HPDE6-E6E7 (cell line): ENCODE results near the gene RPS6KA5.
"Not testable (repeated sequence)": the region's sequence is repeated elsewhere in the genome, so short reads cannot be mapped to it uniquely, and the experiment has no call there.

ENCODE experiments used
- DNase-seq: peaks from one replicate; pipeline ENCODE4 v3.0.0; 2011; ENCODE audit warnings: missing footprints; ENCODE audit errors: extremely low spot score

RPS6KA5 gene

DNA sequence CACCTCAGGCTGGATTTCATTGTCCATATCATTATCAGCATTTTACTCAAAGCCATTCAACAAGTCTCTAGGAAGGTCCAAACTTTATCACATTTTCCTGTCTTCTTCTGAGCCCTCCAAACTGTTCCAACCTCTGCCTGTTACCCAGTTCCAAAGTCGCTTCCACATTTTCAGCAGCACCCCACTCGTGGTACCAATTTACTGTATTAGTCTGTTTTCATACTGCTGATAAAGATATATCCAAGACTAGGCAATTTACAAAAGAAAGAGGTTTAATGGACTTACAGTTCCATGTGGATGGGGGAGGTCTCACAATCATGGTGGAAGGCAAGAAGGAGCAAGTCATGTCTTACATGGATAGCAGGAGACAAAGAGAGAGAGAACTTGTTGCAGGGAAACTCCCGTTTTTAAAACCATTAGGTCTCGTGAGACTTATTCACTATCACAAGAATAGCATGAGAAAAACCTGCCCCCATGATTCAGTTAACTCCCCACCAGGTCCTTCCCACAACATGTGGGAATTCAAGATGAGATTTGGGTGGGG lies 121.1 kb downstream of the RPS6KA5 start:
- DNase-seq: not testable (repeated sequence)

DNA sequence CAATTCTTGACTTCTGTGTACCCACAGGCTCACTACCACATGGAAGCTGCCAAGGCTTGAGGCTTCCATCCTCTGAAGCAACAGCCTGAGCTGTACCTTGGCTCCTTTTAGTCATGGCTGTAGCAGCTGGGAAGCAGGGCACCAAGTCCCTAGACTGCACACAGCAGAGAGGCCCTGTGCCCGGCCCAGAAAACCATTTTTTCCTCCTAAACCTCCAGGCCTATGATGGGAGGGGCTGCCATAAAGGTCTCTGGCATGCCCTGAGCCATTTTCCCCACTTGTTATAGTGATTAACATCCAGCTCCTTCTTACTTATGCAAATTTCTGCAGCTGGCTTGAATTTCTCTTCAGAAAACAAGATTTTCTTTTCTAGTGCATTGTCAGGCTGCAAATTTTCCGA lies 121.8 kb downstream of the RPS6KA5 start:
- no peak for DNase-seq

DNA sequence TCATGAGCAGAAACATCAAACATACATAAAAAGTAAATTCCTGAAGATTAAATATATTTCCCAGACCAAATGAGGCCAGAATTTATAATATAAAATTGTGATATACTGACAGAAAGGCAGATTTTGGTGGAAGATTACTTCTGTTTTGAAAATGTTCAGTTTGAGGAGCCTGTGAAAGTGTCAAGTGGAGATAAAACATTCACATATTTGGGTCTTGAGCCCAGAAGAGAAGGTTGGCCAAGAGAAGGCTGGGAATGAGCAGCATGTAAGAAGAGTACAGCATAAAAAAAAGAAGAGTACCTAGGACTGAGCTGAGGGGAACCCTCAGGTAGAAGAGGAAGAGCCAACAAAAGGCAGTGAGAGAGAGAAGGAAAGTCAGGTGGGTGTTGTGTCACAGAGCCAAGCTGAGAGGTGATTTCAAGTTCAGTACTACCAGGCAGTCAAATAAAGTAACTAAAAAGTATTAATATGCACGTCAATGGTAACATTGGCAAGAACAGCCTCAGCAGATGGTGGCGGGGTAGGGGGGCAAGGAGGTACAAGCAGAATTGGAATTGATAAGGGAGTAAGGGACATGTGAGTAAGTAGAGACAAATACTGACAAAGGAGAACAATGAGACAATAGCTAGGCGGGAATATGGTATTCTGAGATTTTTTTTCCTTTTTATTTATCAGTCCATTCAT lies 123.5 kb downstream of the RPS6KA5 start:
- DNase-seq: no peak

DNA sequence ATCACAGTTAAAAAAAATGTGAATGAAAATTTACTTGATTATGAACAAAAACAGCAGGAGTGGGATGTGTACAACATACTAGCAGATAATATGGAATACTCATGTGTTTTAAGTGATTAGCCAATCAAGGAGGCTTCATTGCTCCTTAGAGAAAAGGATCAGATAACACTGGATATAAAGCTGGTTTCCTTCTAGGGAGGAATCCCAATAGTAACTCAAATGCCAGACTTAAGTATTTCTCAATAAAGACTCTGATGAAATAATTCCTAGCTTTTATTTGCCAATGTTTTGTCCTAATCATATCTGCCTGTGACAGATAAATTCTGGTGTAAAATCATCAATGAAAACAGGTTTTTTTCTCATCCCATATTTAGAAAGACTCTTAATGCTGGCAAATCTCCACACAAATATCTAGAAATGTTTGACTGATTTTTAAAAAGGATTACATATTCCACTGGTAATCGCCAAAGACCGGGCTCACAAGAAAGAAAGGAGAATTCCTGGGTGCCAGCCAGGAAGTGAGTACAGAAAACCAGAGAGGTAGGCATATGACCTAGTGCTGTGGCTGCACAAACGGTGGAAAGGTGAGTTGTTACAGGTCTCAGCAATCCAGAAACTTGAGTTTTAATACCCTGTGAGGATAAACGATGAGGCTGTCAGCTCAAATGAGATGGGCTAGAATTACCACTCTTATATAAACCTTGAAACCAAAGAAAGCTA lies 135.7 kb downstream of the RPS6KA5 start:
- no peak for DNase-seq

DNA sequence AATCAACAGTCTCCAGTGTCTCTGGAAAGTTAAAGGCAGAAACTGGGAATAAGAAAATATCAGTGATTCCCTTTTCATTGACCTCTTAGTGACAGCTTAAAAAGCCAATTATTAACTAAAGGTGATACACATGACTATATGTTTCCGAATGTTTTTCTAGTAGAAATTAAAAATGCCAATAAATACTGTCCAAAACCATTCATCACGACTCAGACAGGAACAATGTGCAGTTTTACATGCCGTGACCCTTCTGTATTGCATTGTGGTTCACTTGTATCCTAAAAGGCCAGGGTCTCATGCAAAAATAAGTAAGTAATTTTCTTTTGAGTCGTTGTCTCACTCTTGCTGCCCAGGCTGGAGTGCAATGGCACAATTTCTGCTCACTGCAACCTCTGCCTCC lies 138.3 kb downstream of the RPS6KA5 start:
- no peak for DNase-seq

DNA sequence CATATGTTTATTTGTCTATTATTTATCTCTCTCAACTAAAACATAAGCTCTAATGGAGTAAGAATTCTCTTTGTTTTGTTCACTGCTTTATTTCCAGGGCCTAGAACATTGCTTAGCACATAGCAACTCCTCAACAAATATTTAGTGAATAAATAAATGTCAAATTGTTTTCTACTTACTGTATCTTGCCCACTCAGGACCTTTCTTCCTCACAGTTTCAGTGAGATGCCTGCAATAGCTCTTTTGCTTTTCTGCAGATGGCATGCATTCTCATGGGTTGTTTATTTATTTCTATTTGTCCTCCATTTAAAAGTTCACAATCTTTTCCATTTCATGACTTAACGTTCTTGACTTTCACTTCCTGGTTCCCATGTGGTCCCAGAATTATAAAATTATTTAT lies 149.3 kb downstream of the RPS6KA5 start:
- DNase-seq: no peak

DNA sequence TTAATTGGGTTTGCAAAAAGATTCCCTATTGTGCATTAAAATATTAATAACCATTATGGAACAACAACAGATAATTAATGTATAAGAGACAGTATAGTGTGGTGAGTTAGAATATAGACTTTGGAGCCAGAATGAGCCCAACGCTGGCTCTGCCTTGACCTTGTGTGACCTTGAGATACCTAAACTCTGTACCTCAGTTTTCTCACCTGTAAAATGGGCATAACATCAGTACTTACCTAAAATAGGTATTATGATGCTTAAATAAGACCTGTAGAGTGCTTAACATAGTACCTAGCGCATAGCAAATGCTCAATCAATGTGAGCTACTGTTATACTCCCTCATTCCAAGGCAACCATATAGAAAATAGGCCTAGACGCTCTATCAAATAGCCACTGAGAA lies 153.3 kb downstream of the RPS6KA5 start:
- no peak for DNase-seq

DNA sequence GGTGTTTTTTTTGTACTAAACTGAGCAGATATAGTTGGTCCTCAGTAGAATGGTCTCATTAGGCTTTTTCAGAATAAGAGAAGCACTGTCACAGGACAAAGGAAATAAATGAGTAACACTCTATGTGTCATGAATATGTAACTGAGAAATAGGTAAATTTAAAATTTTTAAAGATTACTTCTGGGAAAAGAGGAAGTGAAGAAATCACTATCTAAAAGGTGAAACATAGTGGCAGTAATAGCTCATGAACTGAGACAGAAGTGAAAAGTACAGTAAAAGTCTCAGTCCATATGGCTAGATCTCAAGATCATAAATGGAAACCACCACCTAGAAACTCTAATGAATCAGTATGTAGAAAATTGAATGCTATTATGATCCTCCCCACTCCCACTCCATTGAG lies 154.9 kb downstream of the RPS6KA5 start:
- DNase-seq: no peak

DNA sequence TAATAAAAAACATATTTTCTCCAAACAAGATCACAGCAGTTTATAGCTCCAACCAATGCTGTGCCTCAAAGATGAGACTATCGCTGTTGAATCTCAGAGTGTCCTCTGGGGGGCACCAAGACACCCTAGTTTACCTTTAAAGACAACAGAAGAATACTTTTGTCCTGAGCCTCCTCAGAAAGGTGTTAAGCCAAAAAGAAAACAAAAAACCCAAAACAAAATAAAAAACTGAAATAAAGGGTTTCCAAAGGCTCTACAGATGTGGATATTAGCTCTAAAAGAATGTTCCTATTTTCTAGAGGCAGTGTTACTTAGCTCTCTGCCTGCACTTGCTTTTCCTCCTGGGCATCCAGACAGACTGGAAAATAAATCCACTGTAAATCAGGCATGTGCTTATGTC lies 157.3 kb downstream of the RPS6KA5 start:
- peak; percentile 73 for DNase-seq

DNA sequence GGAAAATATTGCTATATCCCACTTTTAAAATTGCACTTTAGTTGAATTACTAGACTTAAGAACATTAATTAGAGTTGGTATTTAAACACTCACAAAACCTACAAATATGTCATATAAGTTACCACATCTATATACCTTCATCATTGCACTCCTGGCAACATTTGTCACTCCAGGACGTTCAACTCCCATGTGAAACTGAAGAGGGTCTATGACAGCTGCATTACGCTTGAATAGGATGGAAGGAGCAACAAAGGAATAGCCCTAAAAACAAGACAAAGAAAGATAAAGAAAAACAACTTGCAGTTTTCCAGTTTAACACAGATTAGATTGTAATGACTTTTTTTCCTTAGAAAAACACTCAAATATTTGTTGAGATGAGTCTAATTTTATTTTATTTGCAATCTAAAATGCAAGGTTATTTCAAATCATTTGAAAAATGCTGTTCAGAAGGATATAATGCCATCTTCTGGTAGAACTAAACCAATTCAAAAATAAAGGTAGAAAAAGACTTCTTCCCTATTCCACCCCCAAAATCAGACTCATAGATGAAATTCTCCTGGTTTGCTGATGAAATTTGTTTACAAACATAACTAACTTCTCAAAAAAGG lies 159.9 kb downstream of the RPS6KA5 start:
- DNase-seq: no peak

DNA sequence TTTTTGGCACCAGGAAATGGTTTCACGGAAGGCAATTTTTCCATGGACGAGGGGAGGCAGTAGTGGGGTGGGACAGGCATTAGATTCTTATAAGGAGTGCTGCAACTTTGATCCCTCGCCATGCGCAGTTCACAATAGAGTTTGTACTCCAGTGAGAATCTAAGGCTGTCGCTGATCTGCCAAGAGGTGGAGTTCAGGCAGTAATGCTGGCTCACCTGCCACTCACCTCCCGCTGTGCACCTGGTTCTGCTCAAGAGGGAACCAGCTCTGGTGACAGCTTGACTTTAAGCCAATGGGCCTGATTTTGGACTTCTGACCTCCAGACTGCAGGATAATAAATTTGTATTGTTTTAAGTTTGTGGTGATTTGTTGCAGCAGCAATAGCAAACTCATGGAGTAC lies 163.4 kb downstream of the RPS6KA5 start:
- DNase-seq: no peak

DNA sequence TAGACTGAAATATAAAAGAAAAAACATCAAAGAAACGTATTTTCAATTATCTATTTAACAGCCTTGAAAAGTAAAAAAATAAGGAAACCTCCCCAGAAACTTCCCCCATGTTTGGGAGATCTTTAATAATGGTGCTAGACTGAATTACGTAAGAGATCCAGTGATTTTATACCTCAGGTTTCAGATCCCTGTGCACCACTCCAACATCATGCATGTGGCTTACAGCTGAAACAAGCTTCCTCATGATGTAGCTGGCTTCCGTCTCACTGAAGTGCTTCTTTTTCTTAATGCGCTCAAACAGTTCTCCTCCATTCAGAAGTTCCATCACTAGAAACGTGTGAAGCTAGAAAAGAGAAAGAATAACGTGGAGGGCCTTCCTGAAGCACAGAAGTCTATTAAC lies 166.2 kb downstream of the RPS6KA5 start:
- DNase-seq: no peak

DNA sequence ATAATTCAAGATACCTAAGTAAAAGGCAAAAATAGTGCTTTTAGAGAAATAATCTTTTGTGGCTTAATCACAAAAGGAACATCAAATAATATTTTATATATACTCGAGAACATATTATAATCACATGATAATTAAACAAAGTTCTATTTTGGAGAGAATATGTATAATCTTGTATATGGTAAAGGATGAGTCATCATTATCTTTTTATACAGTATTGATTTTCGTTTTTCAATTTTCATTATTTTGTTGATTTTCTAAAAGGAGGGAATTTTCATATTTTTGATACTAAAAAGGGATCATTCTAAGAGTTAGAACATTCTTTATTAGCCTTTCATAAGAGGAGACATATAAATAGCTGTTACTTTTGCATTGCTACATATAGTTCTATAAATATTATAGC lies 166.9 kb downstream of the RPS6KA5 start:
- no peak for DNase-seq

DNA sequence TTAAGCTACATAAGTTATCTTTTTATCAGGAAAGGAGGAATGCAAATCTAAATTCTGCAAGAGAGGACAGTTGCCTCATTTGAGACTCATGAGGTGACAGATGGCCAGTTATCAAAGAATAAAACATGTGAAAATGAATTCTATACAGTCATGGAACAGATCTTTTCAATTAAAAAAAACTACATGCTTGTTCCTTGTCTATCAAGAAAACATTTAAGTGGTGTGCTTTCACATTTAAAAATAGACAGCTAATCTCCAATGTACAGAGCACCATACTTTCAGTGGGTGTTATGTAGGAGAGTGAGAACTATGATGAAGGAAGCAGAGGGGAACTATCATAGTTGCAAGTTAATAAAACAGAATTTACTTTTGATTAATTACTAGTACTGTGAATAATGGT lies 167.5 kb downstream of the RPS6KA5 start:
- no peak for DNase-seq

DNA sequence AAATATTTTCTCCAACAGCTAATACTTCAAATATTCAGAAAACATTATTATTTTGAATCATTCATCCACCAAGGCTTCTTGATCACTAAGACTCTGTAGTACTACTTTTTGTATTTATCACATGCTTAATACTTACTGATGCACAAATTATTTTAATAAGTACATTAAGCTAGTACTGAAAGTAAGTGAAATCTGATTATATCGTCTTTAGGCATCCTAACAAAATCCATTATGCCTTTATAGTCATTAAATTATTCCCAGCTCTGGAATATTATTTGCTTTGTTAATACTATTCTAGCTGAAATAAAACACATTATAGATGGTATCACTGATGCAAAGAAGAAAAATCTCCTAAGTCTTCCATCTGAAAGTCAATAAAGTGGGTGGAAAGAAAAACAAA lies 169.1 kb downstream of the RPS6KA5 start:
- no peak for DNase-seq

DNA sequence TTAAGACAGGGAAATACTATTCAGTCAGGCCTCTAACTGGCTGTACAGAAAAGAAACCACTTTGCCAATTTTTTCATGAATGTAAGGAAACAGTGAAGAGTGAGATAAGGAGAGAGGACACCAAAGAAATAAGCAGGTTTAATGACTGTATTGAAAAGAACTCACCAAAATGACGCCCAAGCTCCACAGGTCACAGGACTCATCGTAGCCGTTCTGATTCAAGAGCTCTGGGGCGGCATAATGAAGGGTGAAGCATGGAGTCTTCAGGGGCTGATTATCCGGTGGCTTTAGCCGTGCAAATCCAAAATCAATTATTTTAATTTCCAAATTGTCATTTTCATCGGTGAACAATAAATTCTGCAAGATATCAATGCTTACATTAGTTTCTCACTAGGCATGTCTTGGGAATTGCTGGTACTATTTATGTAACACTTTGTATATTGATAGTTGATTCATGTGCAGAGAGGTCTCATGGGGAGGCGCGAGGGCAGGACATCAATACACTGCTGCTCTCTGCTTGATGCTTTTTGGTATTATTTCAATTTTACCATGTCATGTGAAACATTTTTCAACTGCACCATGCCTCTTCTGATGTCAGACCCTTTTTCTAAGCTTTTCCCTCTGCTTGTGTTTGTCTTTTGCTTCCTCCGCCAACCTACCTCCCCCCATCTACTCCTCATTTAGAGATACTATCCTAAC lies 170.0 kb downstream of the RPS6KA5 start:
- DNase-seq: no peak

DNA sequence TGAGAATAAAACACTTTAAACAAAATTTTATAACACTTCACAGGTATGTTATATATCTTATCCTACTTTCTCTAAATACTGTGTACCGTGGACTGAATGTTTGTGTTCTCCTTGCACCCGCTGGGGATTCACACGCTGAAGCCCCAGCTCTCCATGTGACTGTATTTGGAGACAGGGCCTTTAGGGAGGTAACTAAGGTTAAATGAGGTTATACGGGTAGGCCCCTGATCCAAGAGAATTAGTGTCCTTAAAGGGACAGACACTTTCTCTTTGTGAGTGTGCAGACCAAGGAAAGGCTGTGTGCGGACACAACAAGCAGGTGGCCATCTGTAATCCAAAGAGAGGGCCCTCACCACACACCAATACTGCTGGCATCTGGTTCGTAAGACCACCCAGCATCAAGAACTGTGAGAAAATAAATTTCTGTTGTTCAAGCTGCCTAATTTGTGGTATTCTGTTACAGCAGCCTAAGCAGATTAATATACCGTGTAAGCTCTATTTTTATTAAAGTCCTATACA lies 174.1 kb downstream of the RPS6KA5 start:
- no peak for DNase-seq

DNA sequence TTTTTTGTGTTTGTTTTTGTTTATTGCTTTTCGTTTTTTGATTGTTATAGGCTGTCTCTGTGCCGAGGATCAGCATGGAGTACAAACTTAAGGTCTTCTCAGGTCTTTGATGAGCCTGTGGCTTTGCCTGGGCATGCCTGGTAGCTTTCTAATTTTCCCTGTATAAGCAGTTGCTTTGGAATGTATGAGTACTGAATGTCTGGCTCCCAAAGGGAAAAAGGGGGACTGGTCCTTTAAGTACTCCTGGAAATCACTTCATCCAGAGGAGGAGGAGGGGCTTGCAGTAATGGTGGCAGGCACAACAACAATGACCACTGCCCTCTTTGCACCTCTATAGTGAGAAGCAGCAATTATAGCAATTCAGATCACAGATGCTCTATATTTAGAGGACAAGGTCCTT lies 176.7 kb downstream of the RPS6KA5 start:
- no peak for DNase-seq

DNA sequence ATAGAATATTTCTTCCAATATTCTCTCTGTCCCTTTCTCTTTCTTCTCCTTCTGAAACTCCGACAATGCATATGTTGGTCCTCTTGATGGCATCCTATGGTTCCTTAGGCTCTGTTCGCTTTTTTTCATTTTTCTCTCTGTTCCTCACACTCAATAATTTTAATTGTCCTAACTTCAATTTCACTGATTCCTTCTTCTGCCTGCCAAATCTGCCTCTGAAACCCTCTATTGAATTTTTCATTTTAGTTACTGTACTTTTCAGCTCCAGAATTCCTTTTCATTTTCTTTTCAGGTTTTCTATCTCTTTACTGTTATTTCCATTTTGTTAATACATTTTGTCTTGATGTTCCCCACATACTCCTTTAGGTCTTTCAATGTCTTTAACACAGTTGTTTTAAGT lies 177.2 kb downstream of the RPS6KA5 start:
- DNase-seq: no peak

DNA sequence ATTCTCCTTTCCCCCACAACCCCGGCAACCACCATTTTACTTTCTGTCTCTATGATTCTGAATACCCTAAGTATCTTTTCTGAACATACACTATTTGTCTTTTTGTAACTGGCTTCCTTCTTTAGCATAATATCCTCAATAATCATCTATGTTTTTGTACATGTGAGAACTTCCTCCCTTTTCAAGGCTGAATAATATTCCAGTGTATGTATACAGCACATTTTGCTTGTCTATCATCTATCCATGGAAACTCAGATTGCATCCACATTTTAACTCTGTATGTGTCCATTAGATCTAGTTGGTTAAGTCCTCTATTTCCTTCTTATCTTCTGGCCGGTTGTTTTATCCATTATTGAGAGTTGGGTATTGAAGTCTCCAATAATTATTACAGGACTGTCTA lies 180.2 kb downstream of the RPS6KA5 start:
- no peak for DNase-seq

DNA sequence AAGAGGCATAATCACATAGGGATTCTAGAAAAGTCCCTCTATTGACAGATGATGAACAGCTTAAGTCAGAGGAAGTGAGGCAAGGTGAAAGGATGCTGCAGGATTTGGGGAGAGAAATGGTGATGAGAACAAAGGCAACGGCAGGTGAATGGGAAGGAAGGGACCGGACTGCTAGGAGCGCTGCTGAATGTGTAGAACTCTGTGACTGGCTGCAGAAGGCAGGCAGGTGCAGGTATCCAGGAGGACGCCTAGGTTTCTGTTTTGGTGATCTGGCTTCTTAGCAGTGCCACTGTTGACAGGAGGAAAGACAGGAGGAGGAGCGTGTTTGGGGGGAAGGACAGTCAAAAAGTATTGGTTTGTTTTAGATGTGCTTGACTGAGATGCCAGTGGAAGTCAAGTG lies 185.8 kb downstream of the RPS6KA5 start:
- no peak for DNase-seq

DNA sequence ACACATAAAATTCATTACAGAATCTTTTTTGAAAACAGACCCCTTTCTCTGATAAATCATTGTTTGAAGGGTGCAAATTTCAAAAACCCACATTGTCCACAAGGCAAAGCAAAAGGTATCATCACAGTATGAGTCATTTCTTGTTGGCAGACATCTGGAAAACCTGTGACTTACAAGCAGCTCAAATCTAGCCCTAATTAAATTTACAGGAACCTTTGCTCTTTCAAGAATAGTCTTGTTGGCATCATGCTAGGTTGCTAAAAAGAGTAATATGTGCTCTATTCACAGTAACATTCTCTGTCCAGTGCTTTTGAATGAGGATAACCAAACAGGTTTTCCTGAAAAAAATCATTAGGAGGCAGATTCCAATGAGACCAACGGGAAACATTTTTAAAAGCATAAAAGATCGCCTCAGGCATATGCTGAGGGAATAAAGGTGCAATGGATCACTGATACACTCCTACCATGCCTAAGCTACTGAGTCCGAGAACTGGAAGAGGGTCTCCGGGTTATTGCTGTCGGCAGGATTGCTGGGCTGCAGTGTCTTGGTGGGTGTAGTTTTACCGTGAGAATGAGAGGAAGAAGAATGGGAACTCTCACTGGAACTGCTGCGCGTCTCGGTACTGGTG lies 188.7 kb downstream of the RPS6KA5 start:
- peak; percentile 48 for DNase-seq
